ENCODE results near the gene ADGRG1. TPM values are rescaled to one million over a fixed set of nuclear protein-coding genes. Genes with fewer than 3 reads are reported as not detected.

Gene ADGRG1
- total RNA-seq, 1 experiment from 2014 or later, result 2.0 TPM

GRCh38 chr16:57667048-57667525 lies 38.7 kb downstream of the ADGRG1 start (continued):
- TF ChIP-seq CDX4 (CRISPR knock-in tag; IDR thresholded peaks at IDR 0.05; ENCODE audit: borderline replicate concordance) (no peak), SP1 (CRISPR knock-in tag; conservative IDR thresholded peaks at IDR 0.05) (no peak), ATF6 (CRISPR knock-in tag; IDR thresholded peaks at IDR 0.05) (no peak), TEAD4 (CRISPR knock-in tag; IDR thresholded peaks at IDR 0.05) (no peak), ZSCAN18 (CRISPR knock-in tag; IDR thresholded peaks at IDR 0.05) (no peak), ATF2 (CRISPR knock-in tag; IDR thresholded peaks at IDR 0.05; ENCODE audit: borderline replicate concordance, low read depth) (no peak), MXD4 (CRISPR knock-in tag; IDR thresholded peaks at IDR 0.05; ENCODE audit: borderline replicate concordance) (no peak), GRHL2 (CRISPR knock-in tag; IDR thresholded peaks at IDR 0.05; ENCODE audit: insufficient replicate concordance, severe bottlenecking) (no peak), FOXK1 (CRISPR knock-in tag; IDR thresholded peaks at IDR 0.05) (no peak), HMGA2 (CRISPR knock-in tag; IDR thresholded peaks at IDR 0.05) (no peak)

GRCh38 chr16:57667526-57668262 lies 39.3 kb downstream of the ADGRG1 start:
- POLR2A ChIA-PET, result interaction anchor here (1.1 kb wide), 1 partner anchor 68 kb away, joined by 3 read pairs; the partner anchor contains the start of gene KATNB1
- Mint-ChIP-seq H3K27ac (no peak overlapping the region), H3K27me3 (ENCODE audit: low read depth) (no peaks in the 10 kb centered on the region), H3K36me3 (no peaks in the 10 kb centered on the region), H3K4me3 (no peak overlapping the region), H3K9me3 (no peaks in the 10 kb centered on the region), H3K4me1 (no peaks in the 10 kb centered on the region)
- peak; percentile 66 for ATAC-seq
- CTCF ChIA-PET, result interaction anchor here (0.6 to 3.3 kb wide), 28 partner anchors 9 to 140 kb away, joined by 3 to 24 read pairs (median 4); partner anchors contain the start of genes DRC7 and KATNB1
- no peak for TF ChIP-seq ZBTB43 (CRISPR knock-in tag; IDR thresholded peaks at IDR 0.05)
- TF ChIP-seq CTCF (IDR thresholded peaks at IDR 0.05), result 0 out of 2 replicates have a peak, but pooled peaks have one; percentile 28
- TF ChIP-seq ZNF425 (CRISPR knock-in tag; conservative IDR thresholded peaks at IDR 0.05), result no peak
- peak; percentile 67; the same call in 1 of the 2 replicates for TF ChIP-seq ZNF263 (CRISPR knock-in tag; IDR thresholded peaks at IDR 0.05; ENCODE audit: low read depth)
- TF ChIP-seq FOXJ3 (CRISPR knock-in tag; IDR thresholded peaks at IDR 0.05; ENCODE audit: borderline replicate concordance), result no peak
- peak; percentile 99 for TF ChIP-seq GABPB1 (CRISPR knock-in tag; IDR thresholded peaks at IDR 0.05)
- TF ChIP-seq ZNF512 (CRISPR knock-in tag; IDR thresholded peaks at IDR 0.05; ENCODE audit: borderline replicate concordance), result no peak
- DNase-seq (ENCODE audit: low spot score), result peak; percentile 66
